SK-N-MC (cell line): Measurements from ENCODE around the gene BECN2.

Experiments used
- EZH2 ChIP-seq: fragments of 200-600 bp; sonication (generic); IDR thresholded peaks from one replicate; pipeline ENCODE4 v1.6.1; 2017; ENCODE audit warnings: antibody characterized with exemption
- POLR2AphosphoS5 ChIP-seq: IDR thresholded peaks from 2 replicates; pipeline ENCODE4 v1.6.1; 2012; ENCODE audit warnings: mild to moderate bottlenecking, low read depth, low read length, borderline replicate concordance

DNA sequence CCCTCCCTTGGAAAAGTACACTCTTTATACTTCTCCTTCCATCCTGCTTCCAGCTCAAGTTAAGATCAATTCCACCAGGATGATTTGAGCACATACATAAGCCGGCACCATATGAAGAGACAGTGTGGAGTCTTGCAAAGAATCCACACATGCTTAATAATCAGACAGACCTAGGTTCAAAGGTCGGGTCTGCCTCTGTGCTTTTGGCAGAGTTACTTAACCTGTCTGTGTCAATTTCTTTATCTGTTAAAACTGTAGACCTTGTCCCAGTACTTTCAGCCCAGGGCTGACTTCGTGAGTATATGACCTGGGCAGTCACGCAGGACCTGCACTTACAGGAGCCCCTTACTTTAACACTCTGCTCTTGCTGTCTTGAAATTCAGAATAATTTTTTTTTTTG lies 30.2 kb upstream of the BECN2 start:
- TF ChIP-seq EZH2, result no peak
- TF ChIP-seq POLR2AphosphoS5, result no peak
